PC-9 (cell line): ENCODE data around the gene NCOA3. TPM values are rescaled to one million over a fixed set of nuclear protein-coding genes. Genes with fewer than 3 reads are reported as not detected.

Source experiments
- BruUV-seq: library from RNA; stranded (reverse); fragments of 400-500 nt; replicated peaks from 2 replicates; lab custom pipeline; 2021; lab: Mats Ljungman, UMichigan
- CTCF ChIA-PET: fragments of 300-600 bp; sonication (Branson Sonifier 250); formaldehyde crosslinking; loops from one replicate; lab custom pipeline; 2022; ENCODE audit warnings: antibody characterized with exemption; lab: Charles Lee
- POLR2A ChIA-PET: fragments of 300-600 bp; sonication (Branson Sonifier 250); formaldehyde crosslinking; loops from one replicate; lab custom pipeline; 2022; ENCODE audit warnings: antibody characterized with exemption; ENCODE audit not compliant: unreplicated experiment; lab: Charles Lee
- DNase-seq, 2 experiments: peaks; one replicate each; pipeline versions ENCODE4 v3.0.0 to v3.0.0-alpha.2; 2015 to 2022; ENCODE audit warnings: mixed read lengths in 1 of 2
- H2AFZ ChIP-seq: fragments of 200-600 bp; sonication (generic); 2 replicates; pipeline ENCODE4 v1.8.1; 2017; ENCODE audit warnings: antibody characterized with exemption
- H3F3A ChIP-seq: fragments of 200-600 bp; sonication (generic); 2 replicates; pipeline ENCODE4 v1.8.1; 2017; ENCODE audit warnings: antibody characterized with exemption, mild to moderate bottlenecking, low read depth; ENCODE audit not compliant: insufficient read depth
- H3K27ac ChIP-seq: fragments of 200-600 bp; sonication (generic); 2 replicates; pipeline ENCODE4 v1.6.1; 2016; ENCODE audit warnings: mixed run types
- H3K27me3 ChIP-seq: fragments of 200-600 bp; sonication (generic); 2 replicates; pipeline ENCODE4 v1.6.1; 2016; ENCODE audit warnings: low read depth, mixed run types; ENCODE audit not compliant: insufficient read depth
- H3K36me3 ChIP-seq: fragments of 200-600 bp; sonication (generic); 2 replicates; pipeline ENCODE4 v1.6.1; 2016; ENCODE audit warnings: low read depth, mixed run types
- H3K4me1 ChIP-seq: fragments of 200-600 bp; sonication (generic); replicated peaks from 2 replicates; pipeline ENCODE4 v1.6.1; 2016; ENCODE audit warnings: mixed run types; ENCODE audit not compliant: insufficient read depth
- H3K4me2 ChIP-seq: fragments of 200-600 bp; sonication (generic); 2 replicates; pipeline ENCODE4 v1.6.1; 2017; ENCODE audit warnings: mixed run types
- H3K4me3 ChIP-seq: fragments of 200-600 bp; sonication (generic); 2 replicates; pipeline ENCODE4 v1.6.1; 2016; ENCODE audit warnings: mixed run types
- H3K79me2 ChIP-seq: fragments of 200-600 bp; sonication (generic); 2 replicates; pipeline ENCODE4 v1.6.1; 2017; ENCODE audit warnings: low read depth, mixed run types
- H3K9me2 ChIP-seq: fragments of 200-600 bp; sonication (generic); 2 replicates; pipeline ENCODE4 v1.8.1; 2017; ENCODE audit warnings: mild to moderate bottlenecking; ENCODE audit not compliant: insufficient read depth
- H3K9me3 ChIP-seq: fragments of 200-600 bp; sonication (generic); 2 replicates; pipeline ENCODE4 v1.8.1; 2016; ENCODE audit warnings: low read depth; ENCODE audit not compliant: insufficient read depth
- H4K20me1 ChIP-seq: fragments of 200-600 bp; sonication (generic); 2 replicates; pipeline ENCODE4 v1.8.1; 2017; ENCODE audit not compliant: insufficient read depth
- CTCF ChIP-seq: fragments of 200-600 bp; sonication (generic); conservative IDR thresholded peaks from 2 replicates; pipeline ENCODE4 v1.6.1; 2017; ENCODE audit warnings: mixed run types, antibody characterized with exemption, mild to moderate bottlenecking, moderate library complexity
- EZH2 ChIP-seq: fragments of 200-600 bp; sonication (generic); IDR thresholded peaks from 2 replicates; pipeline ENCODE4 v1.8.0; 2017; ENCODE audit warnings: antibody characterized with exemption, low read depth
- intact Hi-C: fragments of 100-400 bp; cut with micrococcal nuclease; formaldehyde crosslinking; loops from one replicate; pipeline ENCODE4 v1.10.0; 2022; ENCODE audit not compliant: unreplicated experiment
- total RNA-seq: library from RNA; stranded (reverse); gene quantifications from 2 replicates; pipeline ENCODE4 v1.2.3, GENCODE V29; 2021

Gene NCOA3
- total RNA-seq, 1 experiment from 2014 or later: 78.0 TPM

DNA sequence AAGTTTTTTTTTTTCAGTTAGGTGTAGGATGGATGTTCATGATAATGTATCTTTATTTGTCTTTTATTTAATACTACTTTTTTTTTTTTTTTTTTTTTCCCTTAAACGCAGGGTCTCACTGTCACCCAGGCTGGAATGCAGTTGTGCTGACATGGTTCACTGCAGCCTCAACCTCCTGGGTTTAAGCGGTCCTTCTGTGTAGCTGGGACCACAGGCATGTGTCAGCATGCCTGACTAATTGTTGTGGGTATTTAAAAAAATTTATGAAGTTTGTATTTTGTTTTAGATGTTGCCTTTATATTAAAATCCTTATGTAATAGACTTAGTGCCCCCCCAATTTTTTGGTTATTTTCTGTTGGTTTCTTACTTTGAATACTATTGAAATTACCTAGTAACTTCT lies 42.6 kb downstream of the NCOA3 start:
- Histone ChIP-seq H3K27me3 (no peaks in the 10 kb centered on the region), H4K20me1 (peaks cover 78% of the 10 kb centered on the region), H3K79me2 (peaks cover 95% of the 10 kb centered on the region), H3K4me2 (no peak overlapping the region), H3K4me1 (peaks cover 56% of the 10 kb centered on the region), H3K36me3 (peaks cover 4% of the 10 kb centered on the region; the same call in 1 of the 2 replicates), H3F3A (peaks cover 79% of the 10 kb centered on the region), H3K9me2 (no peaks in the 10 kb centered on the region), H2AFZ (no peak overlapping the region), H3K4me3 (no peak overlapping the region), H3K27ac (peak overlapping the region; percentile 38; the same call in 1 of the 2 replicates), H3K9me3 (no peaks in the 10 kb centered on the region; the same call in 1 of the 2 replicates)
- no TSS peak for BruUV-seq
- intact Hi-C loops: loop anchor here (10.0 kb wide), 1 partner anchor 71 kb away; no protein-coding TSS in a partner anchor
- TF ChIP-seq CTCF (no peak), EZH2 (no peak)
- POLR2A ChIA-PET: interaction anchor here (0.6 kb wide), 3 partner anchors 8 to 1114 kb away, joined by 3 to 9 read pairs (median 6); no protein-coding TSS in a partner anchor
- peak in 1 of 2 experiments; percentile 35 for DNase-seq
- CTCF ChIA-PET: interaction anchor here (0.5 to 0.6 kb wide), 4 partner anchors 17 to 91 kb away, joined by 3 to 16 read pairs (median 5); no protein-coding TSS in a partner anchor

DNA sequence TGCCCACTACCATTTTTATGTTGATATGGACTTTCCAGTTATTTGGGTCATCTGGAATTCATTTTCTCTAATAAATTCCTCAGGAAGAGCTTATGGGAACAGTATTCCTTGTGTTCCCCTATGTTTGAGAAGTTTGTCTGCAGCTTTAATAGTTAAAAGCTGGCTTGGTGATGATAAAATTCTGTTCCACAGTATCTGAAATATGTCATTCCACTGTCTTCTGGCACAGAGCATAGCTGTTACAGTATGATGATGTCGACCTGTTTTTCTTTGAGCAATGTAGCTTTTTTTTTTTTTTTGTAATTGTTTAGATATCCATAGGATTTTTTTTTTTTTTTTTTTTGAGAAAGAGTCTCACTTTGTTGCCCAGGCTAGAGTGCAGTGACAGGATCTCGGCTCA lies 43.2 kb downstream of the NCOA3 start:
- no TSS peak for BruUV-seq
- POLR2A ChIA-PET: interaction anchor here (0.6 kb wide), 2 partner anchors 232 to 1113 kb away, joined by 6 to 9 read pairs; no protein-coding TSS in a partner anchor
- CTCF ChIA-PET: interaction anchor here (0.5 to 0.7 kb wide), 5 partner anchors 14 to 90 kb away, joined by 3 to 16 read pairs (median 5); no protein-coding TSS in a partner anchor
- Histone ChIP-seq H3K9me2 (no peaks in the 10 kb centered on the region), H3K27ac (peak overlapping the region; percentile 38; the same call in 1 of the 2 replicates), H3K4me2 (no peak overlapping the region), H3K4me3 (no peak overlapping the region), H3K79me2 (peaks cover 95% of the 10 kb centered on the region), H2AFZ (no peak overlapping the region), H4K20me1 (peaks cover 78% of the 10 kb centered on the region), H3F3A (peaks cover 77% of the 10 kb centered on the region), H3K9me3 (no peaks in the 10 kb centered on the region; the same call in 1 of the 2 replicates), H3K4me1 (peaks cover 49% of the 10 kb centered on the region), H3K27me3 (no peaks in the 10 kb centered on the region), H3K36me3 (peaks cover 9% of the 10 kb centered on the region; the same call in 1 of the 2 replicates)
- intact Hi-C loops: loop anchor here (5.0 to 10.0 kb wide), 2 partner anchors 43 to 70 kb away; partner anchors contain the start of gene NCOA3
- no peak for DNase-seq
- TF ChIP-seq CTCF: no peak
- TF ChIP-seq EZH2: no peak

DNA sequence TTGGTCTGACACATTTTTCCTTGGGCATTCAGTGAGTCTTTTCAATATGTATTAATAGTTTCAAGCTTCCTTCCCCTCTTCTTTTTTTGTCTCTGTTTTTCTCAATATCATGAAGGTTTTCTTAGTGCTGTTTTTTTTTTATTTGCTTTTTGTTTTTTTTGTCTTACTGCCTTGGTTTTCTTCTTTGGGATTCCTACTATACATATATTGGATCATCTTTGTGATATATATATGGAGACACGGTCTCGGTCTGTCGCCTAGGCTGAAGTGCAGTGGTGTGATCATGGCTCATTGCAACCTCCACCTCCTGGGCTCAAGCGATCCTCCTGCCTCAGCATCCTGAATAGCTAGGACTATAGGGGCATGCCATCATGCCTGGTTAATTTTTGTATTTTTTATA lies 43.8 kb downstream of the NCOA3 start:
- Histone ChIP-seq H2AFZ (no peak overlapping the region), H3K4me2 (no peak overlapping the region), H3F3A (peaks cover 77% of the 10 kb centered on the region), H4K20me1 (peaks cover 76% of the 10 kb centered on the region), H3K27ac (peak overlapping the region; percentile 38; the same call in 1 of the 2 replicates), H3K9me2 (no peaks in the 10 kb centered on the region), H3K36me3 (peaks cover 11% of the 10 kb centered on the region), H3K79me2 (peaks cover 95% of the 10 kb centered on the region), H3K9me3 (no peaks in the 10 kb centered on the region; the same call in 1 of the 2 replicates), H3K27me3 (no peaks in the 10 kb centered on the region), H3K4me3 (no peak overlapping the region), H3K4me1 (peaks cover 43% of the 10 kb centered on the region)
- CTCF ChIA-PET: interaction anchor here (0.7 kb wide), 1 partner anchor 13 kb away, joined by 4 read pairs; no protein-coding TSS in a partner anchor
- TF ChIP-seq EZH2: no peak
- no peak for TF ChIP-seq CTCF
- intact Hi-C loops: loop anchor here (5.0 to 10.0 kb wide), 2 partner anchors 43 to 69 kb away; partner anchors contain the start of gene NCOA3
- no TSS peak for BruUV-seq
- DNase-seq: no peak
- POLR2A ChIA-PET: no interaction called here
